HG03064 (cell line): ENCODE results near the gene KRTAP10-10.
"Not testable (repeated sequence)": the region's sequence is repeated elsewhere in the genome, so short reads cannot be mapped to it uniquely, and the experiment has no call there.

Experiments used
- ATAC-seq: cut with Tn5 transposase; IDR thresholded peaks from one replicate; pipeline ENCODE4 v1.9.1; 2021; ENCODE audit warnings: low read depth; ENCODE audit not compliant: unreplicated experiment

Gene KRTAP10-10

GRCh38 chr21:44601596-44602462 lies 35.3 kb upstream of the KRTAP10-10 start:
- no peak for ATAC-seq

GRCh38 chr21:44602463-44602850 lies 34.7 kb upstream of the KRTAP10-10 start:
- ATAC-seq, result no peak

GRCh38 chr21:44603109-44603875 lies 33.9 kb upstream of the KRTAP10-10 start:
- ATAC-seq, result no peak

GRCh38 chr21:44603911-44604310 lies 33.2 kb upstream of the KRTAP10-10 start:
- no peak for ATAC-seq

GRCh38 chr21:44606495-44606894 lies 30.7 kb upstream of the KRTAP10-10 start:
- ATAC-seq, result no peak

- no peak for ATAC-seq
Observed at GRCh38 chr21:44609193-44609592, 28.0 kb upstream of the KRTAP10-10 start.

GRCh38 chr21:44610157-44610843 lies 26.9 kb upstream of the KRTAP10-10 start:
- not testable (repeated sequence) for ATAC-seq

- no peak for ATAC-seq
Observed at GRCh38 chr21:44611551-44611950, 25.6 kb upstream of the KRTAP10-10 start.

GRCh38 chr21:44612029-44612486 lies 25.1 kb upstream of the KRTAP10-10 start, which contains the start of gene KRTAP10-8:
TSS of gene KRTAP10-8 (plus strand) at chr21:44612079. CDS start at chr21:44612101, 22 bp downstream.
- ATAC-seq, result no peak

- no peak for ATAC-seq
Observed at GRCh38 chr21:44612669-44613229, 24.4 kb upstream of the KRTAP10-10 start.

GRCh38 chr21:44613386-44614155 lies 23.6 kb upstream of the KRTAP10-10 start:
- ATAC-seq, result no peak

- no peak for ATAC-seq
Observed at GRCh38 chr21:44614161-44614631, 23.0 kb upstream of the KRTAP10-10 start.

GRCh38 chr21:44614961-44615391 lies 22.2 kb upstream of the KRTAP10-10 start:
- no peak for ATAC-seq

- no peak for ATAC-seq
Observed at GRCh38 chr21:44615466-44615865, 21.7 kb upstream of the KRTAP10-10 start.

- no peak for ATAC-seq
Observed at GRCh38 chr21:44615911-44616590, 21.1 kb upstream of the KRTAP10-10 start.

- ATAC-seq, result no peak
Observed at GRCh38 chr21:44616591-44616926, 20.6 kb upstream of the KRTAP10-10 start.

- ATAC-seq, result no peak
Observed at GRCh38 chr21:44617071-44617501, 20.1 kb upstream of the KRTAP10-10 start.

GRCh38 chr21:44618504-44618903 lies 18.7 kb upstream of the KRTAP10-10 start:
- no peak for ATAC-seq

- no peak for ATAC-seq
Observed at GRCh38 chr21:44618909-44619308, 18.2 kb upstream of the KRTAP10-10 start.
